Breast epithelium (tissue), 3 donors: ENCODE results near the gene DOK5.

Experiments used
- POLR2AphosphoS5 ChIP-seq, 3 donors: sonication (generic); formaldehyde crosslinking; IDR thresholded peaks; one replicate each; pipeline ENCODE4 v1.6.1; 2017; ENCODE audit warnings: antibody characterized with exemption in 3 of 3
- TF ChIP-seq, protein P1 (sequence below), 3 donors: fragments of 450-650 bp; IDR thresholded peaks; one replicate each; pipeline ENCODE4 v1.5.1; 2016 to 2017; ENCODE audit warnings: antibody characterized with exemption in 3 of 3, mild to moderate bottlenecking in 3 of 3, moderate library complexity in 3 of 3

DNA sequence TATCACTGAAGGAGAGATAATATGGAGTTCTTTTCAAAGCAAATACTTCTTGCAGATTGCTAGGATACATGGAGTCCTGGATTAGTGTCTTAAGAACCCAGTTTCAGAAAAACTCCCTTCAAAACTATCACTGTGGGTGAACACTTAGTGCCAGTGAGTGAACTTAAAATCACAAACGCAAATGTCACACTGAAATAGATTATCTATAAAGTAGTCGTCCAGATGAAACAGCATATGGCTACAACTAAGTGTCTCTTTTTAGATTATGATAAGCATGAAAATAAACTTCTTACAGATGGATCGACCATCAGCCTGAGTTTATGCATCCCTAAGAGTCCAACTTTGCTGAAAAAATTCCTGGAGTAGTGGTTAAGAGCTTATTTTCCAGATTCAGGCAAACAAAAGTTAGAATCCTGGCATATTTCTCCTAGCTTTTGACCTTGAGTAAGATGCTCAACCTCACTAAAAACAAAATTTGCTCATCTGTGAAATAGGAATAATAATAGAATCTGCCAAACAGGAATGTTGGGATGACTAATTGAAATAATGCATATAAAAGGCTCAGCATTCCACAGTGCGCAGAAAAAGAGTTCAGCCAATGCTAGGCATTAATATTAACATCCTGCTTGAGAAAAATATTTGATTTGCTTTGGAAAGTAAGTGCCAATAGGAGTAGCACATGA lies 70.4 kb downstream of the DOK5 start:
- TF ChIP-seq, protein P1, sequence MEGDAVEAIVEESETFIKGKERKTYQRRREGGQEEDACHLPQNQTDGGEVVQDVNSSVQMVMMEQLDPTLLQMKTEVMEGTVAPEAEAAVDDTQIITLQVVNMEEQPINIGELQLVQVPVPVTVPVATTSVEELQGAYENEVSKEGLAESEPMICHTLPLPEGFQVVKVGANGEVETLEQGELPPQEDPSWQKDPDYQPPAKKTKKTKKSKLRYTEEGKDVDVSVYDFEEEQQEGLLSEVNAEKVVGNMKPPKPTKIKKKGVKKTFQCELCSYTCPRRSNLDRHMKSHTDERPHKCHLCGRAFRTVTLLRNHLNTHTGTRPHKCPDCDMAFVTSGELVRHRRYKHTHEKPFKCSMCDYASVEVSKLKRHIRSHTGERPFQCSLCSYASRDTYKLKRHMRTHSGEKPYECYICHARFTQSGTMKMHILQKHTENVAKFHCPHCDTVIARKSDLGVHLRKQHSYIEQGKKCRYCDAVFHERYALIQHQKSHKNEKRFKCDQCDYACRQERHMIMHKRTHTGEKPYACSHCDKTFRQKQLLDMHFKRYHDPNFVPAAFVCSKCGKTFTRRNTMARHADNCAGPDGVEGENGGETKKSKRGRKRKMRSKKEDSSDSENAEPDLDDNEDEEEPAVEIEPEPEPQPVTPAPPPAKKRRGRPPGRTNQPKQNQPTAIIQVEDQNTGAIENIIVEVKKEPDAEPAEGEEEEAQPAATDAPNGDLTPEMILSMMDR (IDR thresholded peaks at IDR 0.05): no peak
- TF ChIP-seq POLR2AphosphoS5 (IDR thresholded peaks at IDR 0.05): no peak
